AG09319 (cell line): ENCODE data around the gene BMP15.

ENCODE experiments used
- DNase-seq: peaks from one replicate; pipeline ENCODE4 v3.0.0-alpha.2; 2010; ENCODE audit warnings: low read depth; ENCODE audit errors: extremely low read depth
- TF ChIP-seq, protein P1 (sequence below): IDR thresholded peaks from 2 replicates; pipeline ENCODE4 v1.5.1; 2011; ENCODE audit warnings: low read depth, mild to moderate bottlenecking, inconsistent platforms, low read length, moderate library complexity

BMP15 gene

GRCh38 chrX:50963842-50964241 is 53.3 kb downstream of the BMP15 start:
- TF ChIP-seq, protein P1, sequence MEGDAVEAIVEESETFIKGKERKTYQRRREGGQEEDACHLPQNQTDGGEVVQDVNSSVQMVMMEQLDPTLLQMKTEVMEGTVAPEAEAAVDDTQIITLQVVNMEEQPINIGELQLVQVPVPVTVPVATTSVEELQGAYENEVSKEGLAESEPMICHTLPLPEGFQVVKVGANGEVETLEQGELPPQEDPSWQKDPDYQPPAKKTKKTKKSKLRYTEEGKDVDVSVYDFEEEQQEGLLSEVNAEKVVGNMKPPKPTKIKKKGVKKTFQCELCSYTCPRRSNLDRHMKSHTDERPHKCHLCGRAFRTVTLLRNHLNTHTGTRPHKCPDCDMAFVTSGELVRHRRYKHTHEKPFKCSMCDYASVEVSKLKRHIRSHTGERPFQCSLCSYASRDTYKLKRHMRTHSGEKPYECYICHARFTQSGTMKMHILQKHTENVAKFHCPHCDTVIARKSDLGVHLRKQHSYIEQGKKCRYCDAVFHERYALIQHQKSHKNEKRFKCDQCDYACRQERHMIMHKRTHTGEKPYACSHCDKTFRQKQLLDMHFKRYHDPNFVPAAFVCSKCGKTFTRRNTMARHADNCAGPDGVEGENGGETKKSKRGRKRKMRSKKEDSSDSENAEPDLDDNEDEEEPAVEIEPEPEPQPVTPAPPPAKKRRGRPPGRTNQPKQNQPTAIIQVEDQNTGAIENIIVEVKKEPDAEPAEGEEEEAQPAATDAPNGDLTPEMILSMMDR, result no peak
- DNase-seq, result no peak
